GM18951 (cell line): ENCODE data around the gene VAMP8.
"Not testable (repeated sequence)": the region's sequence is repeated elsewhere in the genome, so short reads cannot be mapped to it uniquely, and the experiment has no call there.

Experiments used
- POLR2A ChIP-seq: IDR thresholded peaks from 4 replicates; pipeline ENCODE4 v1.6.1; 2011; ENCODE audit warnings: mild to moderate bottlenecking; ENCODE audit not compliant: insufficient read length, insufficient read depth; ENCODE audit errors: extremely low read depth
- in situ Hi-C: fragments of 300-500 bp; cut with MboI; formaldehyde crosslinking; loops from one replicate; pipeline ENCODE4 v1.12.0; 2022; ENCODE audit warnings: low sequenced_read_pairs, mixed read lengths, inconsistent platforms; ENCODE audit not compliant: unreplicated experiment

Gene VAMP8

GRCh38 chr2:85541262-85541661 is 36.1 kb upstream of the VAMP8 start:
- TF ChIP-seq POLR2A: no peak
- in situ Hi-C loops: no loop called here

DNA sequence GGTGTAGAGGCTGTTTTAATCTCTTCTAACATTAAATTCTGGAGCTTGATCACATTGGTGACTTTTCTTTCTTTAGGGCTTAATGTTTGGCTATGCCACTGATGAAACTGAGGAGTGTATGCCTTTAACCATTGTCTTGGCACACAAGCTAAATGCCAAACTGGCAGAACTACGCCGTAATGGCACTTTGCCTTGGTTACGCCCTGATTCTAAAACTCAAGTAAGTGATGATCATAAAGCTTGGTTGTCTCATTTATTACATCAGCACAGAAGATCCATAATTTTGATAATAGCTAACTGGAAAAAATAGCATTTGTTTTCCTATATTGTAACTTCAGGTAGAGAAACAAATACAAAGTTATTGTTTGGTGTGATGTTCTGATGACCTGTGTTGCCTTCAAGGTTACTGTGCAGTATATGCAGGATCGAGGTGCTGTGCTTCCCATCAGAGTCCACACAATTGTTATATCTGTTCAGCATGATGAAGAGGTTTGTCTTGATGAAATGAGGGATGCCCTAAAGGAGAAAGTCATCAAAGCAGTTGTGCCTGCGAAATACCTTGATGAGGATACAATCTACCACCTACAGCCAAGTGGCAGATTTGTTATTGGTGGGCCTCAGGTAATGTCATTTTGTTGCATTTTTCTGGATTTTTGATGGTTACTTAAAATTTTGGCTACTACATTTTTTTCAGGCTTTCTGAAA is 35.5 kb upstream of the VAMP8 start:
- in situ Hi-C loops: no loop called here
- TF ChIP-seq POLR2A: no peak

DNA sequence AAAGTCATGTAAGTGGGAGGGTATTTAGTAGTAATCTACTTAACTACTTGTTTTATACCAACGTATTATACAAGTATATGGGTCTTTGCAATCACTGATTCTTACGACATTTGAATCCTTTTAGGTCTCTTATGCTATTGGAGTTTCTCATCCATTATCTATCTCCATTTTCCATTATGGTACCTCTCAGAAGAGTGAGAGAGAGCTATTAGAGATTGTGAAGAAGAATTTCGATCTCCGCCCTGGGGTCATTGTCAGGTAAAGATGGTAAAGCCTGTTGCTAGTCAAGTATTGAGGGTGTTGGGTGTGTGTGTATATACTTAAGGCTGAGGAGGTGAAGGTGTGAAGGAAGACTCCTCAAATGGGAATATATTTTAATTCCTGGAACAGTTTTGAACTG is 34.6 kb upstream of the VAMP8 start:
- in situ Hi-C loops: no loop called here
- TF ChIP-seq POLR2A: no peak

DNA sequence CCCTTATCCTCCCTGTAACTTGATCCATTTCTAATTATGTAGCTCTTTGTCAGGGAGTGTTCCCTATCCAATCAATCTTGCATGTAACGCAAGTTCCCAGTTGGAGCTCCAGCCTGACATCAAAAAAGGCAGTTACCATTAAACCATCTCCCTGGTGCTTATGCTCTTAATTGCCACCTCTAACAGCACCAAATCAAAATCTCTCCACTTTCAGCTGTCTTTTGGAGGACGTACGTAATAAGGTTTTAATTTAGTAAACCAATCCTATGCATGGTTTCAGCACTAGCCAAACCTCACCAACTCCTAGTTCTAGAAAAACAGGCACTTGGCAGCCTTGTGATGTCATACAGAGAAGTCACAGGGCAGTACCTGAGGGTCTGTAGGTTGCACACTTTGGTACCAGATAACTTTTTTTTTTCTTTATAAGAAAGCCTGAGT is 33.1 kb upstream of the VAMP8 start:
- in situ Hi-C loops: not testable (repeated sequence)

- in situ Hi-C loops: not testable (repeated sequence)
These were observed 32.2 kb upstream of the VAMP8 start for GRCh38 chr2:85544915-85545779.

DNA sequence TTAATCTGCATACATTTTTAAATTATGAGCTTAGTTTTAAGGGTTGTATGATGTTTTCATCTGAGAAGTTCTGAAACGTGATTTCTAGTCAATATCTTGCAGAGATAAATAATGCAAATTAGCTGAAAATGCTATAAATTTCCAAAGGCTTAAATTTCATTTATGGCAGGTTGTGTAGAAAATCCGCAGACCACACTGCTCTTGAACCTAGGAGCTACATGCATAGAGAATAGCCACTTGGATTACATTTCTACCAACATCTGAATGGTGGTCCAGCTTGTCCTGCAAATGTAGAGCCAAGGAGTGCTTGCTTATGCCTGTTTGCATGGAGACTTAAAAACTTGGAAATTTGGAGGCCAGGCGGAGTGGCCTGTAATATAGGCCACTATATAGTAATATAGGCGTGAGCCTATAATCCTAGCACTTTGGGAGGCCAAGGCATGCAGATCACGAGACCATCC is 31.6 kb upstream of the VAMP8 start:
- in situ Hi-C loops: no loop called here
- TF ChIP-seq POLR2A: no peak

- in situ Hi-C loops: no loop called here
- TF ChIP-seq POLR2A: peak; percentile 27
These were observed 30.1 kb upstream of the VAMP8 start for GRCh38 chr2:85547089-85547858.

DNA sequence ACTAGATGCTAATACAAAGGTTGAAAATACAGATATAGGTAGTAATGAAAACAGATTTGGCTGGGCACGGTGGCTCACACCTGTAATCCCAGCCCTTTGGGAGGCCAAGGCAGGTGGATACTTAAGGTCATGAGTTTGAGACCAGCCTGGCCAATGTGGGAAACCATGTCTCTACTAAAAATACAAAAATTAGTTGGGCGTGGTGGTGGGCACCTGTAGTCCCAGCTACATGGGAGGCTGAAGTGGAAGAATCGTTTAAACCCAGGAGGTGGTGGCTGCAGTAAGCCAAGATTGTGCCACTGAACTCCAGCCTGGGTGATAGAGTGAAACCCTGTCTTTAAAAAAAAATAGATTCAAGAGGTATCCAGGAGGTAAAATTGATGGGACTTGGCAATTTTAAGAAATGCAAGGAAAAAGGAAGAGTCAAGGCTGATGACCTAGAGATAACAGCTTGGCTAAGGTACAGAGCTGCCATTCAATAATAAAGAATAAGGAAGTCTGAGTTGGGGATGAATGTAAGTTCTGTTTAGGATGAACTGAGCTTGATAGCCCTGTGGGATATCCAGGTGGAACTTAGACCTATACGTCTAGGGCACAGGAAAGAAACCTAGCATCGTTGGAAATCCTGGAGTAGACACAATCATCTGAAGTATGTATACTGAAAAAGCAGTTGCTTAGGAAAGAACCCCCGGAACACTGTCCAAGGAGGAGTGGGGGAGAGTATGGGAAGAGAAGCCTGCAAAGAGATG is 29.4 kb upstream of the VAMP8 start:
- no peak for TF ChIP-seq POLR2A
- in situ Hi-C loops: no loop called here

DNA sequence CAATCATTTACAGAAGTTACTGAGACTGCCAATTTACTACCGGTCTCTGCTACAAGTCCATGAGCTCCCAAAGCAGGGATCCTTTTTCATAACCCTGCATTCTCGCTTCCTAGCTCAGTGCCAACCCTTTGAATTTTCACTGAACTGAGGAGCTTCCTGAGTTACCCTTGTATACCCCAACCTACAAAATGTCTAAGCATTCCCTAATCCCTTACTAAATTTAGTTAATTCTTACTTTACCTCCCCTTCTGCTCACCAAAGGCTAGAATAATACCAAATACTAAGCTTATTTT is 28.8 kb upstream of the VAMP8 start:
- no peak for TF ChIP-seq POLR2A
- in situ Hi-C loops: no loop called here

- TF ChIP-seq POLR2A: no peak
- in situ Hi-C loops: no loop called here
These were observed 28.3 kb upstream of the VAMP8 start for GRCh38 chr2:85549095-85549494.

DNA sequence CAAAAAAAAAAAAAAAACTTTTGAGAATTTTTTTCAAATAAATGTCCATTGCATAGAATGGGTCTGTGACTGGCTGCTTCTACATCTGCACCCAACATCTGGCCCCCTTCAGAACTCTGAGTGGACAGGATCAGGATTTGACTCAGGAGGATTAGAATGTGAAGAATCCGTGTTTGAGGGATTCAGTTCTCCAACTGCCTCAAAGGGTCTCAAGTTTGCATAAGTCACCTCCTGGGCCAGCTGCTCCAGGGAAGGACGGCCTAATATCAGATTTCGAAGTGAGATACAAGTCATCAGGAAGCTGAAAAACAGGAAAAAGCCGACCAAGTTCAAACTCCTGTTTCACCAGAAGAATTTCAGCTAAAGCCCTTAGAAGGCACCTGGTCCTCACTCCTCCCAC is 27.6 kb upstream of the VAMP8 start:
- no peak for TF ChIP-seq POLR2A
- in situ Hi-C loops: loop anchor here (5.0 kb wide), 1 partner anchor 128 kb away; no protein-coding TSS in a partner anchor

DNA sequence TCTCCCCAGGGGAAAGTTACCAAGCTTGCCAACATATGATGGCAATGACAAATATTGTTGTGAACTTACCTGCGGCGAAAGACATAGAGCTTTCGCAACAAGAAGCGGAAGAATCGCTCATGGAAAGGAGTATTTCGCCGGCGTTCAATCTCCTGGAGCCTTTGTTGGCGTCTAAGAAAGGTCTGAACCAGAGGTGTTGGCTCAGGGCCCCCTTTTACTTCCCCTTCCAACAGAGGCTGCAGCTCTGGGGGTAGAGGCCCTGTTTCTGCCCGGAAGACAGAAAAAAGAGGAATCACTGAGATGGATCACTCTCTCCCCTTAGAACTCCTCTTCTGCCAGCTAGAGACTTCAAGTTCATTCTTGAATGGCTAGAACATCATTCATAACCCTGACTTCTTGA is 26.9 kb upstream of the VAMP8 start:
- in situ Hi-C loops: loop anchor here (5.0 kb wide), 1 partner anchor 128 kb away; no protein-coding TSS in a partner anchor

More for the DNA sequence above, 26.9 kb upstream of the VAMP8 start:
- TF ChIP-seq POLR2A: no peak
